DOHH2 (cell line): ENCODE results near the gene PEAR1.

ENCODE experiments used
- CTCF ChIP-seq: fragments of 200-600 bp; sonication (generic); IDR thresholded peaks from one replicate; pipeline ENCODE4 v1.5.1; 2014; ENCODE audit warnings: antibody characterized with exemption, mild to moderate bottlenecking, low read depth, low read length; ENCODE audit not compliant: poor library complexity, severe bottlenecking
- EZH2phosphoT487 ChIP-seq: fragments of 200-600 bp; sonication (generic); IDR thresholded peaks from 2 replicates; pipeline ENCODE4 v1.6.1; 2017; ENCODE audit warnings: borderline replicate concordance, mild to moderate bottlenecking, antibody characterized with exemption, low read length, moderate library complexity, mixed read lengths

GRCh38 chr1:156911577-156912298 lies 18.2 kb downstream of the PEAR1 start:
- no peak for TF ChIP-seq CTCF
- TF ChIP-seq EZH2phosphoT487, result no peak
